ENCODE results near the gene KRT7. TPM values are rescaled to one million over a fixed set of nuclear protein-coding genes. Genes with fewer than 3 reads are reported as not detected.

The KRT7 gene
- total and polyA plus RNA-seq, 2 donors (not counting 3 experiments of a cell fraction or from before 2014, with no cell fraction given) = 120 to 293 TPM

GRCh38 chr12:52210925-52211650 lies 22.0 kb upstream of the KRT7 start:
- POLR2A ChIA-PET = interaction anchor here (1.0 kb wide), 1 partner anchor 19 kb away, joined by 3 read pairs; no protein-coding TSS in a partner anchor
- dilution Hi-C loops (cut with MboI; ENCODE audit: extremely low pct_ligation_motif_present, low sequenced_read_pairs) = no loop called here
- no TSS peak for BruUV-seq (replicated peaks)
- H3K27ac ChIP-seq (ENCODE audit: insufficient read depth, low read depth, low read length) = no peak overlapping the region
- no peaks in the 10 kb centered on the region for H3K27me3 ChIP-seq (ENCODE audit: control insufficient read depth in 2 of 2, insufficient read depth in 2 of 2, low read length in 2 of 2)
- no peaks in the 10 kb centered on the region for H3K36me3 ChIP-seq (ENCODE audit: control insufficient read depth in 2 of 2, extremely low read depth in 1 of 2, insufficient read depth in 2 of 2, low read length in 2 of 2)
- no peak for FAIRE-seq
- H3K9me3 ChIP-seq (replicated peaks; ENCODE audit: control insufficient read depth, insufficient read depth, low read length) = no peaks in the 10 kb centered on the region
- intact Hi-C loops (cut with micrococcal nuclease) = loop anchor here (10.0 kb wide), 1 partner anchor 664 kb away; no protein-coding TSS in a partner anchor
- no peak for DNase-seq (ENCODE audit: low read depth, low spot score)
- H3K9ac ChIP-seq (replicated peaks; ENCODE audit: extremely low read depth, insufficient read depth, low read length) = no peak overlapping the region
- TF ChIP-seq FOS (IDR thresholded peaks at IDR 0.05; ENCODE audit: borderline replicate concordance, insufficient read depth, low read length) (no peak), JUN (IDR thresholded peaks at IDR 0.05; ENCODE audit: borderline replicate concordance, insufficient read depth, insufficient read length, low read depth) (no peak), CTCF (IDR thresholded peaks at IDR 0.05; ENCODE audit: extremely low read depth in 1 of 2, insufficient read depth in 1 of 2, low read depth in 1 of 2, low read length in 2 of 2) (no peak), MYC (IDR thresholded peaks at IDR 0.05; ENCODE audit: low read depth, low read length) (no peak), MAX (IDR thresholded peaks at IDR 0.05; ENCODE audit: insufficient read depth, insufficient read length) (no peak), POLR2AphosphoS5 (IDR thresholded peaks at IDR 0.05; ENCODE audit: insufficient read depth, low read depth, low read length) (no peak), GATA2 (IDR thresholded peaks at IDR 0.05; ENCODE audit: insufficient read depth, insufficient read length, low read depth, low read length) (no peak), POLR2A (IDR thresholded peaks at IDR 0.05; ENCODE audit: low read depth, low read length) (no peak), EZH2 (IDR thresholded peaks at IDR 0.05; ENCODE audit: borderline replicate concordance, low read depth, low read length, severe bottlenecking) (no peak)
- no peak overlapping the region for H2AFZ ChIP-seq (ENCODE audit: low read depth, low read length)
- H4K20me1 ChIP-seq (replicated peaks; ENCODE audit: control insufficient read depth, extremely low read depth, insufficient read depth, low read length) = no peaks in the 10 kb centered on the region
- CTCF ChIA-PET = interaction anchor here (0.9 to 8.1 kb wide), 8 partner anchors 11 to 83 kb away, joined by 3 to 138 read pairs (median 4); partner anchors contain the start of gene KRT80
- H3K9me1 ChIP-seq (replicated peaks; ENCODE audit: control insufficient read depth, extremely low read depth, insufficient read depth, low read length) = no peaks in the 10 kb centered on the region
- H3K4me2 ChIP-seq (ENCODE audit: insufficient read depth, low read length) = no peak overlapping the region
- no peaks in the 10 kb centered on the region for H3K79me2 ChIP-seq (ENCODE audit: control insufficient read depth, insufficient read depth, low read length)
- H3K4me3 ChIP-seq (replicated peaks in 1 of 3; ENCODE audit: insufficient read depth in 1 of 3, low read depth in 1 of 3, low read length in 3 of 3) = no peak overlapping the region
- peaks cover 20% of the 10 kb centered on the region for H3K4me1 ChIP-seq (ENCODE audit: control insufficient read depth, extremely low read depth, insufficient read depth, low read length)
